PC-9 (cell line): Measurements from ENCODE around the gene SEMA5A. TPM values are rescaled to one million over a fixed set of nuclear protein-coding genes. Genes with fewer than 3 reads are reported as not detected.

Experiments used
- BruUV-seq: library from RNA; stranded (reverse); fragments of 400-500 nt; replicated peaks from 2 replicates; lab custom pipeline; 2021; lab: Mats Ljungman, UMichigan
- CTCF ChIA-PET: fragments of 300-600 bp; sonication (Branson Sonifier 250); formaldehyde crosslinking; loops from one replicate; lab custom pipeline; 2022; ENCODE audit warnings: antibody characterized with exemption; lab: Charles Lee
- POLR2A ChIA-PET: fragments of 300-600 bp; sonication (Branson Sonifier 250); formaldehyde crosslinking; loops from one replicate; lab custom pipeline; 2022; ENCODE audit warnings: antibody characterized with exemption; ENCODE audit not compliant: unreplicated experiment; lab: Charles Lee
- DNase-seq, 2 experiments: peaks; one replicate each; pipeline versions ENCODE4 v3.0.0 to v3.0.0-alpha.2; 2015 to 2022; ENCODE audit warnings: mixed read lengths in 1 of 2
- H2AFZ ChIP-seq: fragments of 200-600 bp; sonication (generic); 2 replicates; pipeline ENCODE4 v1.8.1; 2017; ENCODE audit warnings: antibody characterized with exemption
- H3F3A ChIP-seq: fragments of 200-600 bp; sonication (generic); 2 replicates; pipeline ENCODE4 v1.8.1; 2017; ENCODE audit warnings: antibody characterized with exemption, mild to moderate bottlenecking, low read depth; ENCODE audit not compliant: insufficient read depth
- H3K27ac ChIP-seq: fragments of 200-600 bp; sonication (generic); 2 replicates; pipeline ENCODE4 v1.6.1; 2016; ENCODE audit warnings: mixed run types
- H3K27me3 ChIP-seq: fragments of 200-600 bp; sonication (generic); 2 replicates; pipeline ENCODE4 v1.6.1; 2016; ENCODE audit warnings: low read depth, mixed run types; ENCODE audit not compliant: insufficient read depth
- H3K36me3 ChIP-seq: fragments of 200-600 bp; sonication (generic); 2 replicates; pipeline ENCODE4 v1.6.1; 2016; ENCODE audit warnings: low read depth, mixed run types
- H3K4me1 ChIP-seq: fragments of 200-600 bp; sonication (generic); replicated peaks from 2 replicates; pipeline ENCODE4 v1.6.1; 2016; ENCODE audit warnings: mixed run types; ENCODE audit not compliant: insufficient read depth
- H3K4me2 ChIP-seq: fragments of 200-600 bp; sonication (generic); 2 replicates; pipeline ENCODE4 v1.6.1; 2017; ENCODE audit warnings: mixed run types
- H3K4me3 ChIP-seq: fragments of 200-600 bp; sonication (generic); 2 replicates; pipeline ENCODE4 v1.6.1; 2016; ENCODE audit warnings: mixed run types
- H3K79me2 ChIP-seq: fragments of 200-600 bp; sonication (generic); 2 replicates; pipeline ENCODE4 v1.6.1; 2017; ENCODE audit warnings: low read depth, mixed run types
- H3K9me2 ChIP-seq: fragments of 200-600 bp; sonication (generic); 2 replicates; pipeline ENCODE4 v1.8.1; 2017; ENCODE audit warnings: mild to moderate bottlenecking; ENCODE audit not compliant: insufficient read depth
- H3K9me3 ChIP-seq: fragments of 200-600 bp; sonication (generic); 2 replicates; pipeline ENCODE4 v1.8.1; 2016; ENCODE audit warnings: low read depth; ENCODE audit not compliant: insufficient read depth
- H4K20me1 ChIP-seq: fragments of 200-600 bp; sonication (generic); 2 replicates; pipeline ENCODE4 v1.8.1; 2017; ENCODE audit not compliant: insufficient read depth
- CTCF ChIP-seq: fragments of 200-600 bp; sonication (generic); conservative IDR thresholded peaks from 2 replicates; pipeline ENCODE4 v1.6.1; 2017; ENCODE audit warnings: mixed run types, antibody characterized with exemption, mild to moderate bottlenecking, moderate library complexity
- EZH2 ChIP-seq: fragments of 200-600 bp; sonication (generic); IDR thresholded peaks from 2 replicates; pipeline ENCODE4 v1.8.0; 2017; ENCODE audit warnings: antibody characterized with exemption, low read depth
- intact Hi-C: fragments of 100-400 bp; cut with micrococcal nuclease; formaldehyde crosslinking; loops from one replicate; pipeline ENCODE4 v1.10.0; 2022; ENCODE audit not compliant: unreplicated experiment
- total RNA-seq: library from RNA; stranded (reverse); gene quantifications from 2 replicates; pipeline ENCODE4 v1.2.3, GENCODE V29; 2021

SEMA5A gene
- total RNA-seq, 1 experiment from 2014 or later: not detected

- no peak for DNase-seq
- TF ChIP-seq EZH2 (no peak), CTCF (no peak)
- Histone ChIP-seq H3K4me3 (no peak overlapping the region), H3F3A (no peaks in the 10 kb centered on the region), H3K9me3 (no peaks in the 10 kb centered on the region), H3K4me2 (no peak overlapping the region), H3K4me1 (no peaks in the 10 kb centered on the region), H3K27ac (no peak overlapping the region), H3K36me3 (no peaks in the 10 kb centered on the region), H3K9me2 (no peaks in the 10 kb centered on the region), H4K20me1 (no peaks in the 10 kb centered on the region), H2AFZ (no peak overlapping the region), H3K79me2 (no peaks in the 10 kb centered on the region), H3K27me3 (no peaks in the 10 kb centered on the region)
- POLR2A ChIA-PET: no interaction called here
- intact Hi-C loops: no loop called here
- no TSS peak for BruUV-seq
- CTCF ChIA-PET: no interaction called here
These were observed 29.3 kb downstream of the SEMA5A start for GRCh38 chr5:9516591-9516990.

GRCh38 chr5:9515436-9515835, 30.4 kb downstream of the SEMA5A start:
- ChIA-PET POLR2A (no interaction called here), CTCF (no interaction called here)
- TF ChIP-seq EZH2 (no peak), CTCF (no peak)
- no peak overlapping the region for H3K27ac ChIP-seq
- no peaks in the 10 kb centered on the region for H3K9me3 ChIP-seq
- no peak overlapping the region for H2AFZ ChIP-seq
- H3K4me1 ChIP-seq: no peaks in the 10 kb centered on the region
- H3K27me3 ChIP-seq: no peaks in the 10 kb centered on the region
- no peak for DNase-seq
- no peaks in the 10 kb centered on the region for H3K79me2 ChIP-seq
- H3K4me2 ChIP-seq: no peak overlapping the region
- BruUV-seq: no TSS peak
- H3K9me2 ChIP-seq: no peaks in the 10 kb centered on the region
- no peaks in the 10 kb centered on the region for H3K36me3 ChIP-seq
- H3F3A ChIP-seq: no peaks in the 10 kb centered on the region
- intact Hi-C loops: no loop called here
- H3K4me3 ChIP-seq: no peak overlapping the region
- H4K20me1 ChIP-seq: no peaks in the 10 kb centered on the region

GRCh38 chr5:9514968-9515367, 30.9 kb downstream of the SEMA5A start:
- Histone ChIP-seq H3K4me3 (no peak overlapping the region), H3K4me1 (no peaks in the 10 kb centered on the region), H2AFZ (no peak overlapping the region), H4K20me1 (no peaks in the 10 kb centered on the region), H3K27ac (no peak overlapping the region), H3K9me3 (no peaks in the 10 kb centered on the region), H3F3A (no peaks in the 10 kb centered on the region), H3K4me2 (no peak overlapping the region), H3K27me3 (no peaks in the 10 kb centered on the region), H3K9me2 (no peaks in the 10 kb centered on the region), H3K36me3 (no peaks in the 10 kb centered on the region), H3K79me2 (no peaks in the 10 kb centered on the region)
- TF ChIP-seq CTCF (no peak), EZH2 (no peak)
- intact Hi-C loops: no loop called here
- CTCF ChIA-PET: no interaction called here
- DNase-seq: no peak
- POLR2A ChIA-PET: no interaction called here
- no TSS peak for BruUV-seq
